SH-SY5Y (cell line): ENCODE results near the gene GABRB3.

Experiments
- GATA2 ChIP-seq: IDR thresholded peaks from 2 replicates; pipeline ENCODE4 v1.6.1; 2011; ENCODE audit warnings: mild to moderate bottlenecking, low read depth, low read length
- GATA3 ChIP-seq: IDR thresholded peaks from 2 replicates; pipeline ENCODE4 v1.6.1; 2011; ENCODE audit warnings: low read depth, mild to moderate bottlenecking, low read length, moderate library complexity

GRCh38 chr15:26689462-26689861 is 83.4 kb downstream of the GABRB3 start:
- TF ChIP-seq GATA3 (no peak), GATA2 (no peak)
